Measurements from ENCODE around the gene GMPR. TPM values are rescaled to one million over a fixed set of nuclear protein-coding genes. Genes with fewer than 3 reads are reported as not detected.

The GMPR gene
- total and polyA plus RNA-seq, 8 donors, result 9.8 to 46.3 (median 26.9) TPM

DNA sequence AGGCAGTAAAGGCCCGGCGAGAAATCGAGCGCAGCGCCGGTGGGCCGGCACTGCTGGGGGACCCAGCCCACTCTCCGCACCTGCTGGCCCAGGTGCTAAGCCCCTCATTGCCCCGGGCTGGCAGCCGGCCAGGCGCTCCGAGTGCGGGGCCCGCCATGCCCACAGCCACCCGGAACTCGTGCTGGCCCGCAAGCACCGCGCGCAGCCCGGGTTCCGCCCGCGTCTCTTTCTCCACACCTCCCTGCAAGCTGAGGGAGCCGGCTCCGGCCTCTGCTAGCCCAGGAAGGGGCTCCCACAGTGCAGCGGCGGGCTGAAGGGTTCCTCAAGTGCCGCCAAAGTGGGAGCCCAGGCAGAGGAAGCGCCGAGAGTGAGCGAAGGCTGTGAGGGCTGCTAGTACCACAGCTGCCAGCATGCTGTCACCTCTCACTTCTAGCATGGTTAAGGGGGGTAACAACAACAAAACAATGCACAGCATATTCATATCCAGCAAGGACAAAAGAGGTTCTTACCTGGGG lies 11.3 kb upstream of the GMPR start:
- no peak for DNase-seq
- H3K36me3 ChIP-seq, result no peaks in the 10 kb centered on the region
- no peak overlapping the region for H3K4me3 ChIP-seq
- no peak for TF ChIP-seq EP300 (IDR thresholded peaks at IDR 0.05)
- TF ChIP-seq, protein P1, sequence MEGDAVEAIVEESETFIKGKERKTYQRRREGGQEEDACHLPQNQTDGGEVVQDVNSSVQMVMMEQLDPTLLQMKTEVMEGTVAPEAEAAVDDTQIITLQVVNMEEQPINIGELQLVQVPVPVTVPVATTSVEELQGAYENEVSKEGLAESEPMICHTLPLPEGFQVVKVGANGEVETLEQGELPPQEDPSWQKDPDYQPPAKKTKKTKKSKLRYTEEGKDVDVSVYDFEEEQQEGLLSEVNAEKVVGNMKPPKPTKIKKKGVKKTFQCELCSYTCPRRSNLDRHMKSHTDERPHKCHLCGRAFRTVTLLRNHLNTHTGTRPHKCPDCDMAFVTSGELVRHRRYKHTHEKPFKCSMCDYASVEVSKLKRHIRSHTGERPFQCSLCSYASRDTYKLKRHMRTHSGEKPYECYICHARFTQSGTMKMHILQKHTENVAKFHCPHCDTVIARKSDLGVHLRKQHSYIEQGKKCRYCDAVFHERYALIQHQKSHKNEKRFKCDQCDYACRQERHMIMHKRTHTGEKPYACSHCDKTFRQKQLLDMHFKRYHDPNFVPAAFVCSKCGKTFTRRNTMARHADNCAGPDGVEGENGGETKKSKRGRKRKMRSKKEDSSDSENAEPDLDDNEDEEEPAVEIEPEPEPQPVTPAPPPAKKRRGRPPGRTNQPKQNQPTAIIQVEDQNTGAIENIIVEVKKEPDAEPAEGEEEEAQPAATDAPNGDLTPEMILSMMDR (IDR thresholded peaks at IDR 0.05), result no peak
- no peak for TF ChIP-seq POLR2A (IDR thresholded peaks at IDR 0.05)
- peaks cover 0 to 9% (median 0%) of the 10 kb centered on the region in 3 donors for H3K27me3 ChIP-seq
- intact Hi-C loops (cut with DNase I; ENCODE audit: low total_unique reads), result no loop called here
- no peaks in the 10 kb centered on the region for H3K9me3 ChIP-seq
- H3K27ac ChIP-seq, result no peak overlapping the region
- peaks cover 0 to 20% (median 10%) of the 10 kb centered on the region in 4 donors for H3K4me1 ChIP-seq
- 88 to 97% (median 95%) methylated on average over 22 to 32 of the region's 32 CpGs for WGBS, 5 donors

DNA sequence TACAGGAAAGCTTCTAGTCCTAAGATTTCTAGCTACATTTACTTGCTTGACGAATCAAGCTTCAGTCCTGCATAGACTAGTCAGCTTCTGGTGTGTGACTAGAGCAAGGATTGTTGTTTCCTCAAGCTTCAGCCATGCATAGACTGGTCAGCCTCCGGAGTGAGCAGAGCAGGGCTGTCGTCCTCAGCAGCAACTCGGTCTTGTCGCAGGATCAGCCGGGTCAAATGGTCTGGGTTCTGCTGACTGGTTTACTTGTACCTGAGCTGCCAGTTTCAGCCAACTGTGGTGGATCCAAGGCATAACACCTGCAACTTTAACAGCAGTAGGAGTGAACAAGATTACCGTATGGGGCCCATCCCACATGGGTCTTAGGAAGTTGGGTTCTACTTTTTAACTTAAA lies 10.8 kb upstream of the GMPR start:
- 78 to 94% (median 89%) methylated on average over 6 to 7 of the region's 7 CpGs for WGBS, 5 donors
- Histone ChIP-seq H3K36me3 (no peaks in the 10 kb centered on the region), H3K4me3 (no peak overlapping the region), H3K4me1 (peaks cover 0 to 20% (median 10%) of the 10 kb centered on the region in 4 donors), H3K27me3 (peaks cover 0 to 9% (median 0%) of the 10 kb centered on the region in 3 donors), H3K27ac (no peak overlapping the region), H3K9me3 (no peaks in the 10 kb centered on the region)
- TF ChIP-seq, protein P1 (IDR thresholded peaks at IDR 0.05), result no peak
- TF ChIP-seq POLR2A (IDR thresholded peaks at IDR 0.05) (no peak), POLR2AphosphoS5 (IDR thresholded peaks at IDR 0.05) (no peak), EP300 (IDR thresholded peaks at IDR 0.05) (no peak)
- intact Hi-C loops (cut with DNase I; ENCODE audit: low total_unique reads), result no loop called here
- no peak for DNase-seq

DNA sequence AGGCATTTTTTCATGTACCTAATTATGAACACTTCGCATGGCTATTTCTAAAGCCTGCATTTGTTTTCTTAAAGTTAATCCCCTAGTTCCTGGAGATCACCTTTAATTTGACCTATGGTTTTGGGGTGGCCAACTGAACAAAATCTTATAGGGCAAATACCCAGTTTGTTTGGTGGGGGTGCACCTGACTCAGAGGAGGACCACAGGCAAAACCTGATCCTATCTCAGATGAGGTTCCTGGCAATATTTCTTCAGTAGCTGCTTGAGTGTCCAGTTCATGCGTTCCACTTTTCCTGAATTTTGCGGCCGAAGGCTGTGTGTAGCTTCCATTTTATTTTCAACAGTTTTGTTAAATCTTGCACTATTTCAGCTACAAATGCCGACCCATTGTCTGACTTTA lies 10.3 kb upstream of the GMPR start:
- Histone ChIP-seq H3K4me1 (peaks cover 0 to 20% (median 10%) of the 10 kb centered on the region in 4 donors), H3K36me3 (no peaks in the 10 kb centered on the region), H3K4me3 (no peak overlapping the region), H3K27me3 (peaks cover 0 to 9% (median 0%) of the 10 kb centered on the region in 3 donors), H3K27ac (no peak overlapping the region), H3K9me3 (no peaks in the 10 kb centered on the region)
- intact Hi-C loops (cut with DNase I; ENCODE audit: low total_unique reads), result no loop called here
- TF ChIP-seq, protein P1 (IDR thresholded peaks at IDR 0.05), result no peak
- no peak for TF ChIP-seq POLR2AphosphoS5 (IDR thresholded peaks at IDR 0.05)
- TF ChIP-seq EP300 (IDR thresholded peaks at IDR 0.05), result no peak
- no peak for TF ChIP-seq POLR2A (IDR thresholded peaks at IDR 0.05)
- 84 to 98% (median 95%) methylated on average over 5 of the region's 5 CpGs for WGBS, 5 donors
- no peak for DNase-seq

DNA sequence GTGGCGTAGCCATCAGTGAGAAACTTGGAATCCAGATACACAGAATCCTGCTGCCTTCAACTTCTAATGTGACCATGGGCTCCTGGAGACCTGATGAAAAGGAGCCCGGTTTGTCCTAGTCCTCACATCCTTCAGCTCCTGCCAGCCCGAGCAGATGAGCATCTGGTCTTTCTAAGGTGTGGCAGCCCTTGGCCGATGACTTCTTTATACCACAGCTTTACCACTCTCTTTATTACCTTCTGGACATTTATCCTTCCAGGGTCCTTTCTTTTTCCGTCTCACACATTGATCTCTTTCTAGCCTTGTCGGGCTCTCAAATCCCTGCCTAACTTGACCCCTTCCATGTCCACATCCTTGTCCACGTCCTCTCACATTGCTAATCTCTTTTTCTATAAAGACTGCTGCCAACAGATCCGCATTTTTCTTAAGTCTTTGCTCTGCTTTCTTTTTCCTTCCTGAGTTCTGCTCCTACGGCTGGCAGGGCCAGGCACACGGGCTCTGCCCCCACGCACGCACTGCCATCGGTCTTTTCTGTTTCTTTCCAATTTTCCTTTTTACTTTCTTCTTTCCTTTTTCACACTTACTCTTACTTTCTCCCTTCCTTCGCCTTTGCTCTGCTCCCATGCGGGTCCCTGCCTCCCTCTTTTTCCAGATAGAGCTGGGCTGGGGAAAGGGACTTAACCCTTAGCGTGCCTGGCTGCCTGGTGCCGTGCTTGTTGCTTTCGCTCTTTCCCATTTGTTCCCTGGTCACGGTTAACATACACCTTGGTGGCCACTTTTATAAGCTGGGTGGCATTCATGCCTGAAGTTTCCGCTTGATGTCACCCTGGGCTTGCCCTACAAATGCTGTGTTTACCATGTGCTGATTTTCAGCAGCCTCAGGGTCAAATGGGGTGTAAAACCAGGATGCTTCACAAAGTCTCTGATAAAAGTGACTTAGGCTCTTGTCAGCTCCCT lies 9.4 kb upstream of the GMPR start:
- no peaks in the 10 kb centered on the region for H3K9me3 ChIP-seq
- 27 to 40% (median 35%) methylated on average over 19 to 20 of the region's 20 CpGs for WGBS, 5 donors
- peak overlapping the region in 3 of 4 donors; percentile 14 to 32 (median 30) for H3K4me3 ChIP-seq
- DNase-seq, result peak; percentile 40 to 63
- no peak for TF ChIP-seq POLR2AphosphoS5 (IDR thresholded peaks at IDR 0.05)
- TF ChIP-seq, protein P1 (IDR thresholded peaks at IDR 0.05), result peak in 2 of 7 experiments; percentile 8 to 45
- H3K27ac ChIP-seq, result peak overlapping the region in 1 of 5 donors; percentile 29
- H3K36me3 ChIP-seq, result no peaks in the 10 kb centered on the region
- intact Hi-C loops (cut with DNase I; ENCODE audit: low total_unique reads), result no loop called here
- H3K4me1 ChIP-seq, result peaks cover 0 to 20% (median 10%) of the 10 kb centered on the region in 4 donors
- H3K27me3 ChIP-seq, result peaks cover 0 to 9% (median 0%) of the 10 kb centered on the region in 3 donors
